HEK293 (cell line): ENCODE results near the gene ANKRD44.

Experiments
- CTCF ChIA-PET: fragments of 350-600 bp; formaldehyde crosslinking; extraction: SDS; loops from one replicate; lab custom pipeline; 2021; ENCODE audit warnings: antibody characterized with exemption; lab: Yijun Ruan, JAX
- POLR2A ChIA-PET: fragments of 300-600 bp; formaldehyde crosslinking; extraction: SDS; loops from one replicate; lab custom pipeline; 2020; ENCODE audit warnings: antibody characterized with exemption, inconsistent platforms; lab: Yijun Ruan, JAX
- H3K27ac ChIP-seq: fragments of 200-500 bp; sonication (Bioruptor generic); 2 replicates; pipeline ENCODE4 v1.5.1; 2014; ENCODE audit warnings: low read depth, low read length, control low read depth, inconsistent platforms; ENCODE audit errors: extremely low read depth
- H3K36me3 ChIP-seq, 2 experiments: fragments of 200-500 bp in 1 of 2; sonication (Bioruptor generic) in 1 of 2; 1 replicate in 1 of 2; 2 replicates in 1 of 2; pipeline ENCODE4 v1.5.1; 2014 to 2017; ENCODE audit warnings: inconsistent platforms in 2 of 2, low read length in 2 of 2; ENCODE audit not compliant: control insufficient read depth in 2 of 2, insufficient read depth in 1 of 2
- H3K4me1 ChIP-seq: fragments of 200-500 bp; sonication (Bioruptor generic); 2 replicates; pipeline ENCODE4 v1.5.1; 2014; ENCODE audit warnings: mild to moderate bottlenecking, low read length, inconsistent platforms; ENCODE audit not compliant: control insufficient read depth, insufficient read depth
- H3K4me3 ChIP-seq: 2 replicates; pipeline ENCODE4 v1.5.1; 2011; ENCODE audit warnings: low read depth, mild to moderate bottlenecking, control low read depth, low read length, moderate library complexity
- H3K9me3 ChIP-seq: fragments of 200-500 bp; sonication (Bioruptor generic); 2 replicates; pipeline ENCODE4 v1.5.1; 2014; ENCODE audit warnings: low read depth, low read length, inconsistent platforms; ENCODE audit not compliant: control insufficient read depth, insufficient read depth
- HOXD13 ChIP-seq: sonication (generic); formaldehyde crosslinking; IDR thresholded peaks from 2 replicates; pipeline ENCODE4 v1.8.0; 2022; ENCODE audit warnings: missing genetic modification reagents, borderline replicate concordance
- KLF8 ChIP-seq: fragments of 450-650 bp; formaldehyde crosslinking; IDR thresholded peaks from 2 replicates; pipeline ENCODE4 v1.5.1; 2016; ENCODE audit warnings: missing biosample characterization, missing genetic modification characterization
- MZF1 ChIP-seq: fragments of 450-650 bp; formaldehyde crosslinking; IDR thresholded peaks from 2 replicates; pipeline ENCODE4 v1.5.1; 2017; ENCODE audit warnings: missing biosample characterization, missing genetic modification characterization, borderline replicate concordance
- SALL2 ChIP-seq: fragments of 450-650 bp; formaldehyde crosslinking; IDR thresholded peaks from 2 replicates; pipeline ENCODE4 v1.5.0; 2017; ENCODE audit warnings: missing biosample characterization, mild to moderate bottlenecking, missing genetic modification characterization, borderline replicate concordance
- ZBTB21 ChIP-seq: fragments of 450-650 bp; formaldehyde crosslinking; IDR thresholded peaks from 2 replicates; pipeline ENCODE4 v1.5.1; 2017; ENCODE audit warnings: missing biosample characterization, missing genetic modification characterization
- ZFP37 ChIP-seq: fragments of 450-650 bp; formaldehyde crosslinking; IDR thresholded peaks from 2 replicates; pipeline ENCODE4 v1.5.1; 2016; ENCODE audit warnings: missing biosample characterization, missing genetic modification characterization
- ZFP41 ChIP-seq: fragments of 450-650 bp; formaldehyde crosslinking; IDR thresholded peaks from 2 replicates; pipeline ENCODE4 v1.5.1; 2016; ENCODE audit warnings: missing biosample characterization, missing genetic modification characterization, borderline replicate concordance
- ZNF214 ChIP-seq: fragments of 450-650 bp; formaldehyde crosslinking; IDR thresholded peaks from 2 replicates; pipeline ENCODE4 v1.5.1; 2017; ENCODE audit warnings: missing biosample characterization, mild to moderate bottlenecking, missing genetic modification characterization, borderline replicate concordance
- ZNF223 ChIP-seq: fragments of 450-650 bp; formaldehyde crosslinking; IDR thresholded peaks from 2 replicates; pipeline ENCODE4 v1.5.1; 2016; ENCODE audit warnings: missing biosample characterization, missing genetic modification characterization
- ZNF239 ChIP-seq: fragments of 450-650 bp; formaldehyde crosslinking; IDR thresholded peaks from 2 replicates; pipeline ENCODE4 v1.5.1; 2016; ENCODE audit warnings: missing biosample characterization, missing genetic modification characterization
- ZNF324 ChIP-seq: fragments of 450-650 bp; formaldehyde crosslinking; IDR thresholded peaks from 2 replicates; pipeline ENCODE4 v1.5.1; 2016; ENCODE audit warnings: missing biosample characterization, missing genetic modification characterization
- ZNF354C ChIP-seq: fragments of 450-650 bp; formaldehyde crosslinking; IDR thresholded peaks from 2 replicates; pipeline ENCODE4 v1.5.1; 2016; ENCODE audit warnings: missing biosample characterization, missing genetic modification characterization, low read depth, borderline replicate concordance
- ZNF391 ChIP-seq: fragments of 450-650 bp; formaldehyde crosslinking; IDR thresholded peaks from 2 replicates; pipeline ENCODE4 v1.5.1; 2016; ENCODE audit warnings: low read depth, missing biosample characterization, missing genetic modification characterization, borderline replicate concordance
- ZNF510 ChIP-seq: fragments of 450-650 bp; formaldehyde crosslinking; IDR thresholded peaks from 2 replicates; pipeline ENCODE4 v1.5.1; 2018; ENCODE audit warnings: mild to moderate bottlenecking, missing genetic modification characterization, missing biosample characterization; ENCODE audit not compliant: insufficient replicate concordance
- ZNF521 ChIP-seq: fragments of 450-650 bp; formaldehyde crosslinking; IDR thresholded peaks from 2 replicates; pipeline ENCODE4 v1.5.1; 2017; ENCODE audit warnings: missing biosample characterization, mild to moderate bottlenecking, missing genetic modification characterization
- ZNF548 ChIP-seq: fragments of 450-650 bp; formaldehyde crosslinking; IDR thresholded peaks from 2 replicates; pipeline ENCODE4 v1.5.1; 2016; ENCODE audit warnings: missing biosample characterization, missing genetic modification characterization
- ZNF558 ChIP-seq: fragments of 450-650 bp; formaldehyde crosslinking; IDR thresholded peaks from 2 replicates; pipeline ENCODE4 v1.5.1; 2016; ENCODE audit warnings: missing biosample characterization, missing genetic modification characterization
- ZNF560 ChIP-seq: fragments of 450-650 bp; formaldehyde crosslinking; IDR thresholded peaks from 2 replicates; pipeline ENCODE4 v1.5.1; 2017; ENCODE audit warnings: missing biosample characterization, missing genetic modification characterization, borderline replicate concordance
- ZNF585B ChIP-seq: fragments of 450-650 bp; formaldehyde crosslinking; IDR thresholded peaks from 2 replicates; pipeline ENCODE4 v1.5.1; 2016; ENCODE audit warnings: missing biosample characterization, missing genetic modification characterization
- ZNF776 ChIP-seq: fragments of 450-650 bp; formaldehyde crosslinking; IDR thresholded peaks from 2 replicates; pipeline ENCODE4 v1.5.0; 2017; ENCODE audit warnings: missing biosample characterization, missing genetic modification characterization, borderline replicate concordance
- ZNF777 ChIP-seq: fragments of 450-650 bp; formaldehyde crosslinking; IDR thresholded peaks from 2 replicates; pipeline ENCODE4 v1.5.1; 2017; ENCODE audit warnings: missing biosample characterization, missing genetic modification characterization, borderline replicate concordance
- TF ChIP-seq, protein P1 (sequence below): fragments of 450-650 bp; formaldehyde crosslinking; IDR thresholded peaks from 2 replicates; pipeline ENCODE4 v1.5.1; 2017; ENCODE audit warnings: missing biosample characterization, missing genetic modification characterization
- TF ChIP-seq, protein P2 (sequence below): fragments of 450-650 bp; formaldehyde crosslinking; IDR thresholded peaks from 2 replicates; pipeline ENCODE4 v1.5.1; 2016; ENCODE audit warnings: missing biosample characterization, missing genetic modification characterization

Gene ANKRD44

DNA sequence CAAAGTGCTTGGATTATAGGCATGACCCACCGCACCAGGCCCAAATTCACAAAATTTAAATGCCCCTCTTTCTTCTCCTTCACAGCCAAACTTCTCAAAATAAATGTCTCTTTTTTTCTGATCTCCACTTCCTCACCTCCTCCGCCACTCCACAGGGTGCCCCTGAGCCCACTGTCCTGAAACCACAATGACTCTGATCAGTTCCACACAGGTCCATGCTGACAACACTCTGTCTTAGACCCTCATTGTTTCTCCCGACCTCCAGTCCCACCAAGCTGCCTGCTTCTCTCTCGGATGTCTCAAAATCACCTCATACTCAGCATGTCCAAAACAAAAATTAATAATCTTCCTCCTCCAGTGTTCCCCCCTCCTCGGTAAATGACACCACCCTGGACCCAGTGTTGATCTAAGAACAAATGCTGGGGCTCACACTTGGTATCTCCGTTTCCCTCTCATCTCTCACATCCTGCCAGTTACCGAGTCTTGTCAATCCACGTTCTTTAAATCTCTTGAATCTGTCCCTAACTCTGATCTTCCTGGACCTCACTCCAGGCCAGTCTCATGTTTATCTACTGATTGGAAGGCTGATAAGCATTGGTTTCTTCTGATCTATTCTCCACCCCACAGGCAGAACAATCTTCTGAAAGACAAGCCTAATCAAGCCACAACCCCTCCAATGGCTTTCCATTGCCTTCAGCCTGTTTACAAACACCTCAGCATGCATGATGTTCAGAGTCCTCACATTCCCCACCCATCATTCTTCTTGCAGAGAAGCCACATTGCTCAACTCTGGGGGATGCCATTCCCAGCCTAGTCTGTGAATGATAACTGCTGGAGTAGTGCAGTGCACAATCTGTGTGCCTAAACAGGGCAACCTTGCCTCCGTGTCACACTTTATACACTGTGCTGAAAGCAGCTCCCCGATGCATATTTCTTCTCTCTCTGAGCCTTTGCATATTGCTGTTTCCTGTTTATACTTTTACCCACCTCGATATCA, 12.4 kb upstream of the ANKRD44 start:
- Histone ChIP-seq H3K27ac (no peak overlapping the region), H3K4me3 (no peak overlapping the region), H3K4me1 (no peaks in the 10 kb centered on the region), H3K36me3 (no peaks in the 10 kb centered on the region), H3K9me3 (no peaks in the 10 kb centered on the region)
- ChIA-PET CTCF (interaction anchor here (0.8 to 1.3 kb wide), 2 partner anchors 132 to 135 kb away, joined by 3 read pairs; no protein-coding TSS in a partner anchor), POLR2A (no interaction called here)
- TF ChIP-seq ZBTB21 (tag by site-specific recombination) (no peak), MZF1 (tag by site-specific recombination) (peak; percentile 60; the same call in 1 of the 2 replicates)

DNA sequence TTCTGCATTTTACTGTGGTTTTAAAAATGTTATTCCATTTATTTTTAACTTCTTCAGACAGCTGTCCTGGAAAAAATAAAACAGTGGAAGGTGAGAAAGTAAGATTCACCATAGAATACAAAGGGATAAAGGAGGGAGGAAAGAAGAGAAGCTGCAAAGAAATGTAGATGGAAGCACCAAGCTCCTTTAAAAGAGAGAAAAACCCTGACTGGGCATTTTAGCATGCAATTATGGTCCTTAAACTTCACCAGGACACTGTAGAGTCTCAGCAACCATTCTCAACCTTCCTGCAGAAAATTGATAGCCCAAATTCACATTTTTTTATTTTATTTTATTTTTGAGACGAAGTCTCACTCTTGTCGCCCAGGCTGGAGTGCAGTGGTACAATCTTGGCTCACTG, 11.6 kb upstream of the ANKRD44 start:
- ChIA-PET CTCF (interaction anchor here (0.6 to 1.3 kb wide), 3 partner anchors 131 to 1026 kb away, joined by 3 read pairs; no protein-coding TSS in a partner anchor), POLR2A (no interaction called here)
- no peak overlapping the region for H3K27ac ChIP-seq
- H3K4me3 ChIP-seq = no peak overlapping the region
- no peaks in the 10 kb centered on the region for H3K9me3 ChIP-seq
- no peaks in the 10 kb centered on the region for H3K4me1 ChIP-seq
- H3K36me3 ChIP-seq = no peaks in the 10 kb centered on the region
- TF ChIP-seq ZNF214 (tag by site-specific recombination) (no peak), ZFP41 (tag by site-specific recombination) (no peak), ZBTB21 (tag by site-specific recombination) (no peak), SALL2 (no peak), ZFP37 (tag by site-specific recombination) (no peak)
- TF ChIP-seq, all 188 proteins: peak for 0

DNA sequence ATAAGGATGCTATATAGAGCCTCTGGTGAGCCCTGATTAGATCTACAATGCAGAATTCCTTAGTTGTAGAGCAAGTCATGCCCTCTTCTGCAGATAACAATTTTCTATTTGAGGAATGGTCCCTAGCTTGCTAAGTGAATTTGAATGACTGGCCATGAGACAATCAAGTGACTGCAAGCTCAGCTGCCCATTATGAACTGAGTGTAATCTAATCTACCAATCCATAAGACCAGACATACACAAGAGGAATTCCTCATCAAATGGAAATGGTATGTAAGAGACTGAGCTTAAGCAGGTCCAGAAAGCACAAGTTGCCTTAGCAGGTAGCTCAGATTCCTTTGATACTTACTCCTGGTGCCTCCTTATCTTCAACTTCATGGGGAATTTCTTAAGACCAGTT, 4.8 kb upstream of the ANKRD44 start:
- no peaks in the 10 kb centered on the region for H3K9me3 ChIP-seq
- TF ChIP-seq ZNF324 (no peak), ZNF558 (tag by site-specific recombination) (no peak), ZNF521 (no peak), ZNF560 (no peak), HOXD13 (CRISPR knock-in tag) (no peak), ZNF391 (no peak), ZNF777 (tag by site-specific recombination) (no peak), ZNF510 (tag by site-specific recombination) (no peak), ZNF585B (tag by site-specific recombination) (no peak), ZNF548 (tag by site-specific recombination) (no peak), ZNF354C (tag by site-specific recombination) (no peak), KLF8 (tag by site-specific recombination) (no peak), ZNF223 (tag by site-specific recombination) (no peak), ZNF776 (tag by site-specific recombination) (no peak), ZNF239 (no peak)
- TF ChIP-seq, protein P1, sequence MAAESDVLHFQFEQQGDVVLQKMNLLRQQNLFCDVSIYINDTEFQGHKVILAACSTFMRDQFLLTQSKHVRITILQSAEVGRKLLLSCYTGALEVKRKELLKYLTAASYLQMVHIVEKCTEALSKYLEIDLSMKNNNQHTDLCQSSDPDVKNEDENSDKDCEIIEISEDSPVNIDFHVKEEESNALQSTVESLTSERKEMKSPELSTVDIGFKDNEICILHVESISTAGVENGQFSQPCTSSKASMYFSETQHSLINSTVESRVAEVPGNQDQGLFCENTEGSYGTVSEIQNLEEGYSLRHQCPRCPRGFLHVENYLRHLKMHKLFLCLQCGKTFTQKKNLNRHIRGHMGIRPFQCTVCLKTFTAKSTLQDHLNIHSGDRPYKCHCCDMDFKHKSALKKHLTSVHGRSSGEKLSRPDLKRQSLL (tag by site-specific recombination) = no peak
- TF ChIP-seq, protein P2, sequence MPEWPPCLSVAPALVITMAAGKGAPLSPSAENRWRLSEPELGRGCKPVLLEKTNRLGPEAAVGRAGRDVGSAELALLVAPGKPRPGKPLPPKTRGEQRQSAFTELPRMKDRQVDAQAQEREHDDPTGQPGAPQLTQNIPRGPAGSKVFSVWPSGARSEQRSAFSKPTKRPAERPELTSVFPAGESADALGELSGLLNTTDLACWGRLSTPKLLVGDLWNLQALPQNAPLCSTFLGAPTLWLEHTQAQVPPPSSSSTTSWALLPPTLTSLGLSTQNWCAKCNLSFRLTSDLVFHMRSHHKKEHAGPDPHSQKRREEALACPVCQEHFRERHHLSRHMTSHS (tag by site-specific recombination) = no peak
- no peak overlapping the region for H3K27ac ChIP-seq
- POLR2A ChIA-PET = no interaction called here
- no peak overlapping the region for H3K4me3 ChIP-seq
- H3K4me1 ChIP-seq = peaks cover 3% of the 10 kb centered on the region; the same call in 1 of the 2 replicates
- no peaks in the 10 kb centered on the region for H3K36me3 ChIP-seq
- CTCF ChIA-PET = no interaction called here
